Kidney (tissue), 14 donors: ENCODE measurements around the gene ERRFI1. TPM values are rescaled to one million over a fixed set of nuclear protein-coding genes. Genes with fewer than 3 reads are reported as not detected.
"Not testable (repeated sequence)": the region's sequence is repeated elsewhere in the genome, so short reads cannot be mapped to it uniquely, and the experiment has no call there.

Source experiments
- DNase-seq, 5 donors: peaks; one replicate each; pipeline ENCODE4 v3.0.0-alpha.2; 2013 to 2020
- FAIRE-seq: peaks from 2 replicates; lab custom pipeline; 2012; peaks lifted over from hg19 to GRCh38; lab: Jason Lieb, UNC
- H3K27ac ChIP-seq, 2 donors: one replicate each; pipeline ENCODE4 v1.7.0; 2013; ENCODE audit warnings: low read depth in 2 of 2, low read length in 2 of 2, inconsistent platforms in 1 of 2
- H3K27me3 ChIP-seq: one replicate; pipeline ENCODE4 v1.7.1; 2013; ENCODE audit warnings: low read length, inconsistent platforms; ENCODE audit not compliant: control insufficient read depth, insufficient read depth
- H3K36me3 ChIP-seq, 3 donors: one replicate each; pipeline versions ENCODE4 v1.7.0 to v1.7.1; 2013; ENCODE audit warnings: low read length in 3 of 3, control low read depth in 1 of 3, inconsistent platforms in 1 of 3; ENCODE audit not compliant: insufficient read depth in 3 of 3, control insufficient read depth in 2 of 3
- H3K4me1 ChIP-seq, 3 donors: one replicate each; pipeline versions ENCODE4 v1.7.0 to v1.7.1; 2013; ENCODE audit warnings: low read length in 3 of 3, inconsistent platforms in 1 of 3, low read depth in 1 of 3; ENCODE audit not compliant: control insufficient read depth in 2 of 3, insufficient read depth in 2 of 3
- H3K4me3 ChIP-seq, 3 donors: one replicate each; pipeline versions ENCODE4 v1.7.0 to v1.8.1; 2013; ENCODE audit warnings: low read length in 3 of 3, control low read depth in 1 of 3, inconsistent platforms in 1 of 3
- H3K9ac ChIP-seq, 3 donors: one replicate each; pipeline versions ENCODE4 v1.7.0 to v1.7.1; 2013; ENCODE audit warnings: low read length in 3 of 3, control low read depth in 1 of 3, inconsistent platforms in 1 of 3
- H3K9me3 ChIP-seq, 3 donors: one replicate each; pipeline versions ENCODE4 v1.7.0 to v1.7.1; 2013; ENCODE audit warnings: low read length in 3 of 3, control low read depth in 1 of 3, inconsistent platforms in 1 of 3; ENCODE audit not compliant: control insufficient read depth in 2 of 3, insufficient read depth in 1 of 3
- intact Hi-C: fragments of 100-400 bp; cut with DNase I; formaldehyde crosslinking; loops from one replicate; pipeline ENCODE4 v1.11.1; 2022
- polyA plus RNA-seq: library from polyadenylated mRNA; stranded (reverse); fragments of 350-450 nt; fragmentation: Illumina TruSeq; extraction: RNeasy Lipid Tissue Mini Kit (QIAGEN cat#74804); gene quantifications from one replicate; pipeline ENCODE4 v1.2.3, GENCODE V29; 2014; ENCODE audit warnings: low read depth, low replicate concordance; ENCODE audit not compliant: insufficient read depth
- total RNA-seq: library from RNA; stranded (reverse); fragmentation: NEBNext Ultra II Directional; extraction: Animal tissue kit (Norgen Biotek cat#: 25700); gene quantifications from one replicate; pipeline ENCODE4 v1.2.1, GENCODE V29; 2021
- TF ChIP-seq, protein P1 (sequence below): IDR thresholded peaks from 3 replicates; pipeline ENCODE4 v1.5.1; 2012; ENCODE audit warnings: mild to moderate bottlenecking, moderate library complexity, borderline replicate concordance; ENCODE audit not compliant: insufficient read depth; ENCODE audit errors: extremely low read depth
- donor health status: control.
- donor health status: control.
- donor health status: control.
- donor health status: control.
- donor health status: control.
- donor health status: DM: yes; HTN: yes; CAD: no.
- donor health status: Normal renal cell carcinoma (clear cell type).

Gene ERRFI1
- total and polyA plus RNA-seq, 2 donors from 2014 or later: 25.0 to 71.3 TPM

DNA sequence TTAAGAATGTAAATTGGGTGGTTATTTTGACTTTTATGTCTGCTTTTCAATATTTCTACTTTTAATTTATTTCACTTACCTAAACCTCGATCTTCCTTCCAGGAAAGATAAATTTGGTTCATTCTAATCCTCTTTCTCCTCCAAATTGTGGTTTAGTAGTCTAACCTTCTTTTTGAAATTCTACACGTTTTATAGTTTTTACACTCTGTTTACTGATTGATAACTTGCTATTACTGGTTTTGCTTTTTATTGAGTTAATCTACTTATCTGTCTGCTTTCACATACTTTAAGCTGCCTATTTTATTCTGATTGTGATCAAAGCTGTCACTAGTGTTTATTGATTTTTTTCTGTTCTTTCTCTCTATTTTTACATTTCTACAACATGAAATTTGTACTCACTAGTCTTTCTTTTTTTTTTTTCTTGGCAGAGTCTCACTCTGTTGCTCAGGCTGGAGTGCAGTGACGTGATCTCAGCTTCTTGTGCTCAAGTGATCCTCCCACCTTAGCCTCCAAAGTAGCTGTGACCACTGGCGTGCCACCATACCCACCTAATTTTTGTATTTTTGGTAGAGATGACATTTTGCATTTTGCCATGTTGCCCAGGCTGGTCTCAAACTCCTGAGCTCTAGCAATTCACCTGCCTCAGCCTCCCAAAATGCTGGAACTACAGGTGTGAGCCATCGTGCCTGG is 27.9 kb upstream of the ERRFI1 start:
- intact Hi-C loops: no loop called here
- FAIRE-seq: no peak
- H3K9ac ChIP-seq: no peak overlapping the region

DNA sequence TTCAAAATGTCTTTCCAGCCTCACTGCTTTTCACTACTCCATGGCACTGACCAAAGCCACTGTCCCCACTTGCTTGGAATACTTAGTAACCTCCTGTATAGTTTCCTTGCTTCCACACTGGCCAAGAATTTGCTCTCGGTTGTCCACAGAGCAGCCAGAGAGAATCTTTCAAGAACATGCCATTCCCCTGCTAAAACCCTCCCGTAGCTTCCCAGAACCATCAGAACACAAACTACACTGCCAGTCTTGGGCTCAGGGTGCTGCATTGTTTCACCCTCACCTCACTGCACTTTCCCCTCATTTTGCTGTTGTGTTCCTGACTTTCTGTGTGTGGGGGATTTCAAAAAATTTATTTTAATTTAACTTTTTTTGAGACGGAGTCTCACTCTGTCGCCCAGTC is 25.5 kb upstream of the ERRFI1 start:
- intact Hi-C loops: no loop called here
- DNase-seq (no peak), FAIRE-seq (no peak)
- no peaks in the 10 kb centered on the region for H3K36me3 ChIP-seq
- TF ChIP-seq, protein P1, sequence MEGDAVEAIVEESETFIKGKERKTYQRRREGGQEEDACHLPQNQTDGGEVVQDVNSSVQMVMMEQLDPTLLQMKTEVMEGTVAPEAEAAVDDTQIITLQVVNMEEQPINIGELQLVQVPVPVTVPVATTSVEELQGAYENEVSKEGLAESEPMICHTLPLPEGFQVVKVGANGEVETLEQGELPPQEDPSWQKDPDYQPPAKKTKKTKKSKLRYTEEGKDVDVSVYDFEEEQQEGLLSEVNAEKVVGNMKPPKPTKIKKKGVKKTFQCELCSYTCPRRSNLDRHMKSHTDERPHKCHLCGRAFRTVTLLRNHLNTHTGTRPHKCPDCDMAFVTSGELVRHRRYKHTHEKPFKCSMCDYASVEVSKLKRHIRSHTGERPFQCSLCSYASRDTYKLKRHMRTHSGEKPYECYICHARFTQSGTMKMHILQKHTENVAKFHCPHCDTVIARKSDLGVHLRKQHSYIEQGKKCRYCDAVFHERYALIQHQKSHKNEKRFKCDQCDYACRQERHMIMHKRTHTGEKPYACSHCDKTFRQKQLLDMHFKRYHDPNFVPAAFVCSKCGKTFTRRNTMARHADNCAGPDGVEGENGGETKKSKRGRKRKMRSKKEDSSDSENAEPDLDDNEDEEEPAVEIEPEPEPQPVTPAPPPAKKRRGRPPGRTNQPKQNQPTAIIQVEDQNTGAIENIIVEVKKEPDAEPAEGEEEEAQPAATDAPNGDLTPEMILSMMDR: no peak
- no peak overlapping the region for H3K4me3 ChIP-seq
- H3K9me3 ChIP-seq: no peaks in the 10 kb centered on the region
- no peak overlapping the region for H3K27ac ChIP-seq
- H3K4me1 ChIP-seq: peaks cover 0 to 9% (median 0%) of the 10 kb centered on the region in 3 donors
- no peak overlapping the region for H3K9ac ChIP-seq
- no peaks in the 10 kb centered on the region for H3K27me3 ChIP-seq

More for the DNA sequence above, 27.9 kb upstream of the ERRFI1 start:
- TF ChIP-seq, protein P1: no peak
- no peak for DNase-seq
- Histone ChIP-seq H3K36me3 (no peaks in the 10 kb centered on the region), H3K4me1 (no peaks in the 10 kb centered on the region), H3K9me3 (no peaks in the 10 kb centered on the region), H3K27me3 (no peaks in the 10 kb centered on the region), H3K27ac (no peak overlapping the region), H3K4me3 (no peak overlapping the region)

DNA sequence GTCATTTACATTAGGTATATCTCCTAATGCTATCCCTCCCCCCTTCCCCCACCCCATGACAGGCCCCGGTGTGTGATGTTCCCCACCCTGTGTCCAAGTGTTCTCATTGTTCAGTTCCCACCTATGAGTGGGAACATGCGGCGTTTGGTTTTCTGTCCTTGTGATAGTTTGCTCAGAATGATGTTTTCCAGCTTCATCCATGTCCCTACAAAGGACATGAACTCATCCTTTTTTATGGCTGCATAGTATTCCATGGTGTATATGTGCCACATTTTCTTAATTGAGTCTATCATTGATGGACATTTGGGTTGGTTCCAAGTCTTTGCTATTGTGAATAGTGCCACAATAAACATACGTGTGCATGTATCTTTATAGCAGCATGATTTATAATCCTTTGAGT is 23.1 kb upstream of the ERRFI1 start:
- H3K9me3 ChIP-seq, H3K36me3 ChIP-seq, intact Hi-C loops, H3K4me3 ChIP-seq, H3K27ac ChIP-seq, FAIRE-seq, H3K4me1 ChIP-seq, H3K27me3 ChIP-seq, DNase-seq, H3K9ac ChIP-seq: not testable (repeated sequence)

DNA sequence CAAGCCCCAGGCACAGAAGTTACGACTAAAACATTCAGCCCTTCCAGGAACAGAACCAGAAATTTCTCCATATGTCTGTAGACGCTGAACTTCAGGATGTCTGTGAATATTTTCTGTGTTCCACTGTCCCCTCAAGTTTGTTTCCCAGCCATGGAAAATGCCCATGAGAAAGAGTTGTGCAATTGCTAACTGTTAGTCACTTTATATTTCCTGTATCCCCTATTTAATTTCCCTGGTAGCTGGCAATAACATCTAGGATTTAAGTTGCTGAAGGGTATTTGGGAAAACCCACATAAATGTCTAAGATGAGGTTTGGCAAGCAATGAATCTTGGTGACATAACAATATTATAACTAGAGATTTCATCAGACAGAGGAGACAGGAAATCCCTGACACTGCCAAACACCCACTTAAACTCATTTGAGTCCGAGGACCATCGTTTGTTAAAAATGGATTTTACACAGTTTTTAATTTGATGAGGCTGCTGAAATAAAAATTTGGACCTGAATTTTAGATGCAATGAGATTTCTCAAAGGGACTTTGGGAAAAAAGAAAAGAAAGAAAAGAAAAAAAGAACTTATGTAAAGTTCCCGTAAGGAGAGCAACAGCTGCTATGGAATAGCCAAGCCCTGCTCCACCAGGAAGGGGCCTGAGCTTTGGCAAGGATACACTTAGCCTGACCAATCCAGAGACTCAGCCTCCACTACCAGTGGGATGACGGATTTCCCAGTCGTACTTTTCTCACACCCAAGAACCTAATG is 21.8 kb upstream of the ERRFI1 start:
- Histone ChIP-seq H3K4me1 (peaks cover 0 to 9% (median 0%) of the 10 kb centered on the region in 3 donors), H3K27me3 (no peaks in the 10 kb centered on the region), H3K36me3 (no peaks in the 10 kb centered on the region), H3K27ac (peak overlapping the region in 1 of 2 donors; percentile 16), H3K9ac (no peak overlapping the region), H3K4me3 (no peak overlapping the region), H3K9me3 (no peaks in the 10 kb centered on the region)
- FAIRE-seq: no peak
- TF ChIP-seq, protein P1: no peak
- DNase-seq: no peak
- intact Hi-C loops: no loop called here
